Bronchial epithelial cell (primary cell): Measurements from ENCODE around the gene GRM5. TPM values are rescaled to one million over a fixed set of nuclear protein-coding genes. Genes with fewer than 3 reads are reported as not detected.

ENCODE experiments used
- DNase-seq: peaks from one replicate; pipeline ENCODE4 v3.0.0-alpha.2; 2010; ENCODE audit warnings: low read depth
- FAIRE-seq: peaks from 2 replicates; lab custom pipeline; 2011; peaks lifted over from hg19 to GRCh38; lab: Jason Lieb, UNC
- H3K27me3 ChIP-seq: 2 replicates; pipeline ENCODE4 v1.5.1; 2011; ENCODE audit warnings: low read length; ENCODE audit not compliant: control insufficient read depth, insufficient read depth
- H3K36me3 ChIP-seq: 2 replicates; pipeline ENCODE4 v1.5.1; 2011; ENCODE audit warnings: low read length; ENCODE audit not compliant: control insufficient read depth, insufficient read depth
- H3K4me3 ChIP-seq: 2 replicates; pipeline ENCODE4 v1.5.1; 2011; ENCODE audit warnings: mild to moderate bottlenecking, low read depth, low read length, control low read depth
- total RNA-seq: library from RNA; depleted of rRNA; stranded (reverse); fragments of >200 nt; gene quantifications from 2 replicates; pipeline ENCODE4 v1.2.1, GENCODE V29; 2014
- TF ChIP-seq, protein P1 (sequence below): IDR thresholded peaks from 2 replicates; pipeline ENCODE4 v1.5.1; 2011; ENCODE audit warnings: mild to moderate bottlenecking, moderate library complexity, low read length, control low read depth, inconsistent platforms; ENCODE audit not compliant: insufficient read depth, severe bottlenecking

Gene GRM5
- total RNA-seq, 1 donor from 2014 or later: not detected

DNA sequence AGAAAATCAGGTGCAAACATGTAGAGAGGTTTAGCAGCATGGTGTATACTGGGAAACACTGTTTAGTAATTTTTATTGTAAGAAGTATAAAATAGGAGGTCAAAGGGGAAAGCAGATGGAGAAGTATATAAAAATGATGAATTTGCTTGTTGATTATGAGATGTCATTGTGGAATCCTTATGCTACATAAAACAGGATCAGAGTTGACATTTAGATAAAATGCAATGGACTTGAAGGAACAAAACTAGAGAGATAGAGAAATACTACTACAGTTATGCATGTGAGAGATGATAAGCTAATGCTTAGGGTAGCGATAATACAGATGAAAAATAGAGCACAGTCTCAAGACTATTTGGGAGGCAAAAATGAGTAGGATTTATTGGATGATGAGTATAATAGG, 536.4 kb downstream of the GRM5 start:
- DNase-seq (no peak), FAIRE-seq (no peak)
- Histone ChIP-seq H3K27me3 (no peaks in the 10 kb centered on the region), H3K36me3 (no peaks in the 10 kb centered on the region), H3K4me3 (no peak overlapping the region)
- TF ChIP-seq, protein P1, sequence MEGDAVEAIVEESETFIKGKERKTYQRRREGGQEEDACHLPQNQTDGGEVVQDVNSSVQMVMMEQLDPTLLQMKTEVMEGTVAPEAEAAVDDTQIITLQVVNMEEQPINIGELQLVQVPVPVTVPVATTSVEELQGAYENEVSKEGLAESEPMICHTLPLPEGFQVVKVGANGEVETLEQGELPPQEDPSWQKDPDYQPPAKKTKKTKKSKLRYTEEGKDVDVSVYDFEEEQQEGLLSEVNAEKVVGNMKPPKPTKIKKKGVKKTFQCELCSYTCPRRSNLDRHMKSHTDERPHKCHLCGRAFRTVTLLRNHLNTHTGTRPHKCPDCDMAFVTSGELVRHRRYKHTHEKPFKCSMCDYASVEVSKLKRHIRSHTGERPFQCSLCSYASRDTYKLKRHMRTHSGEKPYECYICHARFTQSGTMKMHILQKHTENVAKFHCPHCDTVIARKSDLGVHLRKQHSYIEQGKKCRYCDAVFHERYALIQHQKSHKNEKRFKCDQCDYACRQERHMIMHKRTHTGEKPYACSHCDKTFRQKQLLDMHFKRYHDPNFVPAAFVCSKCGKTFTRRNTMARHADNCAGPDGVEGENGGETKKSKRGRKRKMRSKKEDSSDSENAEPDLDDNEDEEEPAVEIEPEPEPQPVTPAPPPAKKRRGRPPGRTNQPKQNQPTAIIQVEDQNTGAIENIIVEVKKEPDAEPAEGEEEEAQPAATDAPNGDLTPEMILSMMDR: no peak

DNA sequence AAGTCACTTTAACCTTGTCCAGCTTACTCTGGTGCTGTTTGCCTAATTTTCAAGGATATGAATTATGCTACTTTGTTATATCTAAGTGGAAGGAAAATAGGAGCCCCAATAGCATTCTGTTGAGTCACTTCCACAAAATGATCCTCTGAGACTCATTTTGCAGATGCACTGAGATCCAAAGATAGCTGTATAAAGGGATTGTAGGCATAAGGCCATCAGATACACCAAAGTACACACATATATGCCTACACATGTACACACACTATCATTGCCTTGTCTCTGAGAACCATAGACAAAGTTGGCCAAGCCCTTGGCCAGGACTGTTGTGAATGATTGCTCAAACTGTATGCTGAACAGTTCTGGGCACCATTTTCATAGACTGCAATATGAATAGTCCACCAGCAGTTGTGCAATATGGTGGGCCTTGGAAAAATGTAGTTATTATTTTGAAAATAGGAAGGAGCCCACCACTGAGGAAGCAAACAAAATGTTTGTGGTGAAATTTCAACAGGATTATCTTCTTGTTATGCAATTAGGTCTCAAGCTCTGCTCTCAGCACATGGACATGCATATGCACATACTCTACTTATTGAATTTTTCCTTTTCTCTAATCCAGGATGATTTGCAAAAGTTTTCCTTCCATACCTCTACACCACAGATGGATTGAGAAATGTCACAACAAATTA, 542.3 kb downstream of the GRM5 start:
- Histone ChIP-seq H3K4me3 (no peak overlapping the region), H3K36me3 (no peaks in the 10 kb centered on the region), H3K27me3 (no peaks in the 10 kb centered on the region)
- TF ChIP-seq, protein P1: no peak
- no peak for FAIRE-seq
- DNase-seq: peak; percentile 25

- H3K27me3 ChIP-seq: no peaks in the 10 kb centered on the region
- DNase-seq (no peak), FAIRE-seq (no peak)
- no peak overlapping the region for H3K4me3 ChIP-seq
- H3K36me3 ChIP-seq: no peaks in the 10 kb centered on the region
- TF ChIP-seq, protein P1: no peak
Measured at GRCh38 chr11:88522624-88523385, 543.0 kb downstream of the GRM5 start.

DNA sequence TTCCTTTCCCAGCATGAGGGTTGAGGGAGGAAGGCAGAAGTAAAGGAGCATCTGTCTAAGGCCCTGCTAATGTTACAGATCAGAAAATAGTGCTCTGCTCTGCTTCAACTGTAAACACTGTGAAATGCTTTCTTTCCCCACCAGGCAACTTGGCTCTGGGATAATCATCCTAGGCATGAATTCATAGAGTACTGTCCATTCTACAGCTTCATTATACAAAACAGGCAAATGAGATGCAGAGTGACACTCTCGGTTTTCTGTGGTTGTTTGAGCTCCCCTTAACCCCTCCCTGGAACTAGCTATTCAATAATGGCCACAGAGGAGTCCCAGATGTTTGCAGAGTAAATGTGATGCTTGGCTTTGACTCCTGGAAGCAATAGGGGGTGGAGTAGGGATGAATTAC, 544.0 kb downstream of the GRM5 start:
- DNase-seq (no peak), FAIRE-seq (peak; percentile 36)
- Histone ChIP-seq H3K4me3 (no peak overlapping the region), H3K36me3 (no peaks in the 10 kb centered on the region), H3K27me3 (no peaks in the 10 kb centered on the region)
- TF ChIP-seq, protein P1: no peak

GRCh38 chr11:88521399-88521798, 544.4 kb downstream of the GRM5 start:
- TF ChIP-seq, protein P1: no peak
- Histone ChIP-seq H3K4me3 (no peak overlapping the region), H3K27me3 (no peaks in the 10 kb centered on the region), H3K36me3 (no peaks in the 10 kb centered on the region)
- FAIRE-seq: peak; percentile 28
- DNase-seq: no peak
